Activated T-cell treated with anti-CD3 and anti-CD28 coated beads, Interleukin-2, amount 50 U/mL, for 48 hours (primary cell): Measurements from ENCODE around the gene KCNIP3.
"Not testable (repeated sequence)": the region's sequence is repeated elsewhere in the genome, so short reads cannot be mapped to it uniquely, and the experiment has no call there.

ENCODE experiments used
- DNase-seq, 2 experiments: peaks; one replicate each; pipeline ENCODE4 v3.0.0-alpha.2; 2020

The KCNIP3 gene

DNA sequence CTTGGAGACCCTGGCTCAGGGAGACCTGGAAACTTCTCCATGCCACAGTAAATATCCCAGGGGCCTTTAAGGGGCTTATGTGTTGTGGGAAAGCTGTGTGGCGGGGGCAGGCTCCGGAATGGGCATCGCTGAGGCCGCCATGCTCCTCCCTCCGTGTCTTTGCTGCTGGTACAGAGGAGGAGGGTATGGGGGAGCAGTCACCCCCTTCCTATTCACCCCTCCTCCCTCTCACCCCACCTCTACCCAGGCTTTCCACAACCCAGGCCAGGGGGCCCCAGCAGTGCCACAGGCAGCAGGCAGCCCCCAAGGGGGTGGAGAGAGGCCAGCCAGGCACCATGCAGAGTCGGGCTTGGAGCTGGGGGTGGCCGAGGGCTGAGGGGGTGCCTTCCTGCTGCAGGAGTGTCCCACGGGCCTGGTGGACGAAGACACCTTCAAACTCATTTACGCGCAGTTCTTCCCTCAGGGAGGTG, 77.3 kb downstream of the KCNIP3 start:
- no peak for DNase-seq

DNA sequence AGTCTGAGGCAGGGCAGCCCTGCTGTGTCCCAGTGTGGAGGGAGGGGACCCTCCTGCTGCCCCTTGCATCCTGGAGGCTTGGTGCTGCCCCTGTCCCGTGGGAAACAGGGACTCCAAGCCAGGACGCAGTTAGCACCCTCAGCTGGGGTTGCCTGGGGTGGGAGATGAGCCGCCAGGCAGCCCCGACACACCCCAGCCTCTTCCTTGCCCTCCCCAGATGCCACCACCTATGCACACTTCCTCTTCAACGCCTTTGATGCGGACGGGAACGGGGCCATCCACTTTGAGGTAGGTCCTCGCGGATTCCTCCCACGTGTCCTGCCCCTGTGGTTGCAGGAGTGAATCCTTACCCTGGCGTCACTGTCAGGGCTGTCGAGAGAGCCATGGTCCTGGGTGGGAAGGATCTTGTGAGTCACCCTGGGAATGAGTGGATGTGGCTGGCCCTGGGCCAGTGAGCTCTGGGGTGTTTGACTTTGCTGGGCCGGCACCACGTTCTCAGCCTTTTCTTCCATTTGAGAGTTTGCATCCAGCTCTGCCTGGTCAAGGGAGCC, 77.8 kb downstream of the KCNIP3 start:
- DNase-seq, result no peak

DNA sequence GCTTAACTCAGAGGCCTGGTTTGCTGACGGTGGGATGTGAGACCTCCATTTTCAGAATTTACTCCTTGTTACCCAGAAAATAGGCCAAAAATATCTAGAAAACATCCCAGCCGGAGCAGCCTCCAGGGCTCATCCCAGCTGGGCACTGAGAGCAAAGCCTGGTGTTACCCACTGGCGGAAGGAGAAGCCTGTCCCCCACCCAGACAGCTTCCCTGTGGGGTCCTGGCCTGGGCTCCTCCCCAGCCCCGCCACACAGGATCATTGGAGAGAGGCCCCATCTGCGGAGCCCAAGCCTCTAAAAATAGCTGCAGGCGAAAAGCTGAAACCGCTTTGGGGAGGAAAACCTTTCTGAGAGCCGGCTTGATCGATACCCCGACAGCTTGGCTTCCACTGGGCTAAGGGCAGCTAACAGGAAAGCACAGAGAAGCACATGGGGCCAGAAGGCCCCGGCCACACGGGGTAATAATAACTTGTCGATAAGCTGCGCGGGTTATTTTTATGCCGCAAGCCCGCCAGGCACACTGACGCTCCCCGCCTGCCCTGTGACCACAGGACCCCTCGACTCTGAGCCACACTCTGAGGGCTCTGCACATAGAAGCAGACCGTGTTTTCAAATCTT, 78.5 kb downstream of the KCNIP3 start:
- no peak for DNase-seq

DNA sequence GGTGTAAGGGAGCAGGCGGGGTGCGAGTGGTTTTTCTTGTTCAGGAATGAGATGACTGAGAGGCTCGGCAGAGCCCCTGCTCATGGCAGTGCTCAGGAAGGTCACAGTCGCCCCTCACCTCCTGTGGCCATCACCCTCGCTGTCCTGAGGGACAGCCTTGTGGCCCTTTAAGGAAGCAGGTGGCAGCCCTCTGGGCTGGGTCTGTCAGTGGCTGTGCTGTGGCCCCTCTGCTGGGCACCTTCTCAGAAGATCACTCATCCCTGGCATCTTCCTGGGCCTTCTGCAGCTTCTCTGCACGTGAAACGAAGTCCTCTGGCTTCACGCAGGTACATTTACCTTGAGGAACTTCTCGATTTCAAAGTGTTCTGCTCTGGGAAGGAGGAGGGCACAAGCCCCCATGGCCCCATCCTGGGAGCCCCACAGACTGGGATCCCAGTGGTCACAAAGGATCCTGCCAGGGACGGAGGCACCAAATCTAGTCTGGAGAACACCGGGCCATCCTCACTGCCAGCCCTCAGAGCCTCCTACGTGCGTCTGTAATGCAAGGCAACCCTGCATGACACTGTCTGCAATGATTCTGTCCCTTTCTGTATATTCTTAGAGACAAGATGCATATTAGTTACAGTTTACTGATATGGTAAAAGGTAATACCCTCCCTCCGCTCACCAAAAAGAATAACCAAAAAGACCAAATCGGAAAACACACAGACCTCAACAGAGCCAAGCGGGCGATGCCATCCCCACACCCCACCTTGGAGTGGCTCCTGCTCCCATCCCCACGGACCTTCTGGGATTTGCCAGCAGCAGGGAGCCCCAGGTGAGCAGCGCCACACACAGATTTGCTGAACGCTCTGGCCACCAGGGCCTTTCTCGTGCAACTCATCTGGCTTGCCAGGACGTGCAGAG, 79.4 kb downstream of the KCNIP3 start:
- DNase-seq, result no peak

DNA sequence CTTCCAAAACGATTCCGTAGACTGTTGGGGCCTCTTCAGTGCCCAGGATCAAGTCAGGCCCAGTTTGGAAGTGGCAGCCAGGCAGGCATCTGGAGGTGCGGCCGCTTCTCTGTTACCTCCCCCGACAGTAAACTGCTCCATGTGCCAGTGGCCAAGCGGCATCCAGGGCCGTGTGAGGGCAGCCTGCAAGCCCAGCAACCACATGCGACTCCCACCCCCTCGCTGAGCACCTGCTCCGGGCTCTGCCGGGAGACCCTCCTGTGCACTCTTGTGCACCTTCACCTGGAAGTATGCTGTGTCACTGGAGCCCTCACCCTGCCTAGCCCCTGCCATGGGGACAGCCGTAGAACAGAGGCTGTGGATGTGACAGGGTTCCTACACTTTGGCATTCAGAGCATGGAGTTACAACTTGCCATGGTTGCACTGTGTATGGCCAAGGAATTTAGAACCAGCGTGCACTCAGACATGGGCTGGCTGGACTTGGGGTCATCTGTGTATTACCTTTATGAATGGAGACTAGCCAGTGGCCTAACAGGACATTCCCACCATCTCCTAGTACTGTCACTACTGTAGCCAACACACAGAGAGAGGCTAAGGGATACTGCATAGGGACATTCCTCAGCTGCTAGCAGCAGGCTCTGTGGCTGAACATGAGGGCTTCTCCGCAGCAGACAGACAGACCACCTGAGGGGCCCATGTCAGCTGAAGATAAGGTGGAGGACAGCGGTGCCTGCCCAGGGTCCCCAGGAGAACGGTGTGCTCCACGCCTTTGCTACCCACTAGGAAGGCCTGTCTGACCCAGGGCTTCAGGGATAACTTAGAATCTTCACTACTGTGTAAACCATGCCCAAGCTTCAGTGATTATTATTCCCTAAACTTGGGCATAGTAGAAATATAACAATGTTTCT, 80.3 kb downstream of the KCNIP3 start:
- DNase-seq, result no peak

DNA sequence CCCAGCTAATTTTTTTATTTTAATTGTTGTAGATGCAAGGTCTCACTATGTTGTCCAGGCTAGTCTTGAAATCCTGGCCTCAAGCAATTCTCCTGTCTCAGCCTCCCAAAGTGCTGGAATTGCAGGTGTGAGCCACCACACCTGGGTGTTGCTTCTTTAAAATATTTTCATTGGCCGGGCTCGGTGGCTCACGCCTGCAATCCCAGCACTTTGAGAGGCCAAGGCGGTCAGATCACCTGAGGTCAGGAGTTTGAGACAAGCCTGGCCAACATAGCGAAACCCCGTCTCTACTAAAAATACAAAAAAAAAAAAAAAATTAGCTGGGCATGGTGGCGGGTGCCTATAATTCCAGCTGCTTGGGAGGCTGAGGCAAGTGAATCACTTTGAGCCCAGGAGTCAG, 81.1 kb downstream of the KCNIP3 start:
- not testable (repeated sequence) for DNase-seq

DNA sequence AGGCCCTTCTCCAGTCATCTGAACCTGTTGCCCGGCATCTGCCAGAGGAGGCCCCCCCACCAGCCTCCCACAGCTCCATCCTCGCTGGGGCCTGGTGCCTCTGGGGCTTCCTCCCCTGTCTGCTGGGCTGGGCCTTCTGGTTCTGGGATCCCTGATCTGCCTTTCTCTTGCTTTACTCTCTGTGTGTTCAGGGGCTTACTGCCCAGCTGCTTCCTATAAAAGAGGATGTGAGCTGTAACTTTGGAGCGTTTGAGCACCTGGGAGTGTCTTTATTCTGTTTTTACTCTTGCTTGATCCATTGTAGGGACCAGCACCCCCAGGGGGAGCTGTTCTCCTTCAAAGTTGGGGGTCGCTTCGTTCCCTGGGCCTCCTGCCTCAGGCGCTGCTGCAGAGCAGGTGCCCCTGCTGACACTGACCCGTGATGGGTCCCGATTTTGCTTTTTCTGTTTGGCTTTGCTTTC, 82.3 kb downstream of the KCNIP3 start:
- DNase-seq, result peak; percentile 26 to 30

DNA sequence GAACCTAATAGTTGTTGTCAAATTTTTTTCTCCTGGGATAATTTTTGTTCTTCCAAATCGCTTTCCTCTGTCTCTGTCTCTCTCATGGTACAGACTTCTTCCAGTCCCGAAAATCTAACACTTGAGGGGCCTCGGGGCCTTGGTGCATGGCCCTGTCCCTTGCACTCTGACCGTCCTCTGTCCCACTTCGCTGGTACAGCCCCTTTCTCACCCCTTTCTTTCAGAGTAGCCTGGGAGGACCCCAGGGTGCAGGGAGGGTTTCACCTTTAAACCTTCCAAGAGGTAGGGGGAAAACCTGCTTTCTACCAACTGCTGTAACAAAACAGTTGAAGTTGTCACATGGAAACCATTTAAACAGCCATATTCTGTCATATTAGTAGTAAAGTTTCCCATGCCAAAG, 83.1 kb downstream of the KCNIP3 start:
- DNase-seq, result no peak

DNA sequence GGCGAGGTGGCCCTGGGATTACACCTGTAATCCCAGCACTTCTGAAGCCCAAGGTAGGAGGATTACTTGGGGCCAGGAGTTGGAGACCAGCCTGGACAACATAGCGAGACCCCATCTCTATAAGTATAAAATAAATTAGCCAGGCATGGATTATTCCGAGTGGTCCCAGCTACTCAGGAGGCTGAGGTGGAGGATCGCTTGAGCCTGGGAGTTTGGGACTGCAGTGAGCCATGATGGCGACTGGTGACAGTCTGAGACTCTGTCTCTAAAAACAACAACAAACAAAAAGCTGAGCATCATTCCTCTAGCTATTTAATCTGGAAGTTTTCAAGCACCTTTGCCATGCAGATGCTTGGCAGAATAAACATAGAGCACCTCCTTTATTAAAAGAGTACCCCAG, 83.6 kb downstream of the KCNIP3 start:
- no peak for DNase-seq

DNA sequence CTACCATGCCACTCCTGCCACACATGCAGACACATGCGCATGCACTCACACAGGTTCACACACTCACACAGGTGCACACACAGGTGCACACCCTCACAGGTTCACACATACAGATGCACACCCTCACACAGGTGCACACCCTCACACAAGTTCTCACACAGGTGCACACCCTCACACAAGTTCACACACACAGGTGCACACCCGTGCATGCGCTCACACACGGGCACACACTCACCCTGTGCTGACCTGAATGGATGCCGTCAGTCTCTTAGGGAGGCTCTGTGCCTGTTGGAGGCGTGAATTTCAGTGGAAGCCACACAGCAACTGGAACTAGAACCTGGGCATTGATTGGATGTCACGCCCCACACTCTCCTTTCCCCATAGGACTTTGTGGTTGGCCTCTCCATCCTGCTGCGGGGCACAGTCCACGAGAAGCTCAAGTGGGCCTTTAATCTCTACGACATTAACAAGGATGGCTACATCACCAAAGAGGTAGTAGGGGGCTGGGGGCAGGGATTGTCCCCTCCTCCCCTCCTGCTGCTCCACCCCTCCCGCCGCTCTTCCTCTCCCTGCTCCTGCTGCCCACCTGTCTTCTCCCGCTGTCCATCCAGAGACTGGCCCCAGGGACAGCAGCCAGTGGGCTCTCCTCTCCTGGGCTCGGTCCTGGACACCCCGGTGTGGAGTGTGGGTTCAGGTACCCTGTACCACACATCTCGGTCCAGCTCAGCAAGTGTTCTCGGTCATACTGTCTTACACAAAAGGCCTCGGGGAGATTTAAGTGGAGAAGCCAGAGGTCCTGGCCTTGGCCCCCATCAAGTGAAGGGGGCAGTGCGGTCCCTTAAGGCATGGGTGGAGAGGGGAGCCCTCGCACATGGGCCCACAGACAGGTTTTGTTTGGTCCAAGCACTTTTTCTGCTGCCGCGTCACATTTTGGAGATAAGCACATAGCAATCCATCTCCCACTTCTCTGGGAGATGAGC, 84.4 kb downstream of the KCNIP3 start:
- DNase-seq, result no peak

DNA sequence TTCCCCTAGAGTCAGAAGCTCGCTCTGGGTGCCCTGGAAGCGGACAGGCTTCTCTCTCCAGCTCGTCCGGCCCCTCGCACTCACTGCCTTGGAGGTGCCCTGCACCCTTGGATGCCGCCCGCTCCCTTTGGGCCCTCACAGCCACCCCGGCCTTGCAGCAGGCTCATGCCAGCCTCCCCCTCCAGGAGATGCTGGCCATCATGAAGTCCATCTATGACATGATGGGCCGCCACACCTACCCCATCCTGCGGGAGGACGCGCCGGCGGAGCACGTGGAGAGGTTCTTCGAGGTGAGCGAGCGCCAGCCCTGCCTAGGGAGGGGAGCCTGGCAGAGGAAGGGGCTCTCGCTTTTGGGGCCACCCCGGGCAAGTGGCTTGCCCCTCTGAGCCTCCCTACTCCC, 85.0 kb downstream of the KCNIP3 start:
- no peak for DNase-seq

DNA sequence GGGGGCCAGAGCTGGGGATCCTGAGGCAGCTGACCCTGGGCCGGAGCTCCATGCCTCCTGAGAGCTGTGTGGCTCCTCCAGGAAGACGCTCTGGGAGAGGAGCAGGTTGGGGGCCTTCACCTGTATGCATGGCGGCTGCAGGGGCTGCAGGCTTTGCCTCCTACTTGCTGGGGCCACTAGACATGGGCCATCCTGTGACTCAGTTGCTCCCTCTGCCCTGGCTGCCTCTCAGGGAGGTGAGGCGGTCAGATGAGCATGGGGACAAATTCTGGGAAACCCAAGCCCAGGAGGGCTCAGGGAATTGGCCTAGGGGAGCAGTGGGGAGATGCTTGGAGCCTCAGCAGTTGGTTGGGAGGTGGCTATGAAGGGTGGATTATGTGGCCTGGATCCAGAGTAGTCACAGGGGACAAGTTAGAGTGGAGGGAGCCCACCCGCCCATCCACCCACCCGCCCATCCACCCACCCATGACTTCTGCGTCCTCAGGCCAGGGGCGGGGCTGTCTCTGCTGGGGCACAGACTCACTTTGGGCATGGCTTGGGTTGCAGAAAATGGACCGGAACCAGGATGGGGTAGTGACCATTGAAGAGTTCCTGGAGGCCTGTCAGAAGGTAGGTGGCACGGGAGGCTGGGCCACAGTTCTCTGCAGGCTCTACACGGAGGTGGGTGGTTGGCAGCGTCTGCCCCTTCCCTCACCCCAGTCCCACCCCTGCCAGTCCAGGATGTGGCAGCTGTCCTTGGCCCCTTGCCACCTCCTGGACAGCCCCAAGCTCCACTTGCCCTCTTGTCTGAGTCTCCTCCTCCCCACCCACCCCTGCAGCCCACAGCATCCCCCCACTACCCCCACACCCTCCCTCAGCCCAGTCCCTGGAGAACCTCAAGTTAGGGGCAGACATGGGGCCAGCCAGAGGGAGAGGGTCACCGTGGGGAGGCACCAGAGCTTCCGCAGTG, 85.8 kb downstream of the KCNIP3 start:
- DNase-seq, result peak in 1 of 2 experiments; percentile 1

DNA sequence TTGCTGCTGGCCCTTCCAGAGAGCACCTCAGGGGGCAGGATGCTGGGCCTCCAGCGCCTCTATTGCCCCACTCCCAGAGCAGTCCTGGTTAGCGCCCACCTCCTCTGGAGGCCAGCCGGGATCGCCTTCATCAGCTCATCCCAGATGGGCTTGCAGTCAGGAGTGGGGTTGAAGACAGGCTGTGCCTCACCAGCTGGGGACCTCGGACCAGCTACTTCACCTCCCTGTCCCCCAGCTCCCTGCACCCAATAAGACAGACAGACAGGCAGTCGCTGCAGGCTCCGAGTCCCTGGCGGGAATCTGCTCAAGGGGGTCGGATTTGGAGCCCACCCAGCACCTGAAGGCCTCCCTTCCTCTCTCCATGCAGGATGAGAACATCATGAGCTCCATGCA, 86.5 kb downstream of the KCNIP3 start:
- peak in 1 of 2 experiments; percentile 3 for DNase-seq

DNA sequence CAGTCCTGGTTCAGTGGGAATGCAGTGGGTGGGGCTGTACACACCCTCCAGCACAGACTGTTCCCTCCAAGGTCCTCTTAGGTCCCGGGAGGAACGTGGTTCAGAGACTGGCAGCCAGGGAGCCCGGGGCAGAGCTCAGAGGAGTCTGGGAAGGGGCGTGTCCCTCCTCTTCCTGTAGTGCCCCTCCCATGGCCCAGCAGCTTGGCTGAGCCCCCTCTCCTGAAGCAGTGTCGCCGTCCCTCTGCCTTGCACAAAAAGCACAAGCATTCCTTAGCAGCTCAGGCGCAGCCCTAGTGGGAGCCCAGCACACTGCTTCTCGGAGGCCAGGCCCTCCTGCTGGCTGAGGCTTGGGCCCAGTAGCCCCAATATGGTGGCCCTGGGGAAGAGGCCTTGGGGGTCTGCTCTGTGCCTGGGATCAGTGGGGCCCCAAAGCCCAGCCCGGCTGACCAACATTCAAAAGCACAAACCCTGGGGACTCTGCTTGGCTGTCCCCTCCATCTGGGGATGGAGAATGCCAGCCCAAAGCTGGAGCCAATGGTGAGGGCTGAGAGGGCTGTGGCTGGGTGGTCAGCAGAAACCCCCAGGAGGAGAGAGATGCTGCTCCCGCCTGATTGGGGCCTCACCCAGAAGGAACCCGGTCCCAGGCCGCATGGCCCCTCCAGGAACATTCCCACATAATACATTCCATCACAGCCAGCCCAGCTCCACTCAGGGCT, 87.9 kb downstream of the KCNIP3 start:
- peak in 1 of 2 experiments; percentile 0 for DNase-seq

DNA sequence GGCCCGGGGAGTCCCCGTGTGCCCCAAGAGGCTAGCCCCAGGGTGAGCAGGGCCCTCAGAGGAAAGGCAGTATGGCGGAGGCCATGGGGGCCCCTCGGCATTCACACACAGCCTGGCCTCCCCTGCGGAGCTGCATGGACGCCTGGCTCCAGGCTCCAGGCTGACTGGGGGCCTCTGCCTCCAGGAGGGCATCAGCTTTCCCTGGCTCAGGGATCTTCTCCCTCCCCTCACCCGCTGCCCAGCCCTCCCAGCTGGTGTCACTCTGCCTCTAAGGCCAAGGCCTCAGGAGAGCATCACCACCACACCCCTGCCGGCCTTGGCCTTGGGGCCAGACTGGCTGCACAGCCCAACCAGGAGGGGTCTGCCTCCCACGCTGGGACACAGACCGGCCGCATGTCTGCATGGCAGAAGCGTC, 88.4 kb downstream of the KCNIP3 start:
- peak in 1 of 2 experiments; percentile 1 for DNase-seq

DNA sequence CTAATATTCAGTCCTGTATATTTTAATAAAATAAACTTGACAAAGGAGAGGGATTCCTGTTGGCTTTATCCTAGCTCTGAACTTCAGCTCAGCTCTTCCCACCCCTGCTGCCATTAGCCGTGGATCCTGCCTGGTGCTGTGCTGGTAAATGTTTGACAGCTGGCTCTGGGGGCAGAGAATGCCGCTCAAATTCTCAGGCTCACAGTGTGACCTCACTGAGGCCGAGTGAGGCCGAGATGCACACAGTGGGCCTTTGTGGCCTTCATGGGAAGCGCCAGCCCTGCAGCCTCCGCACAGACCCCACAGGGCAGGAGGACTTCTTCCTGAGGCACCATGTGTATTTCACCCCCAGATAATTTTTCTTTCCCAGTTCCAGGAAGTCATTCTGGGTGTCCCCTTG, 88.9 kb downstream of the KCNIP3 start:
- peak in 1 of 2 experiments; percentile 2 for DNase-seq

DNA sequence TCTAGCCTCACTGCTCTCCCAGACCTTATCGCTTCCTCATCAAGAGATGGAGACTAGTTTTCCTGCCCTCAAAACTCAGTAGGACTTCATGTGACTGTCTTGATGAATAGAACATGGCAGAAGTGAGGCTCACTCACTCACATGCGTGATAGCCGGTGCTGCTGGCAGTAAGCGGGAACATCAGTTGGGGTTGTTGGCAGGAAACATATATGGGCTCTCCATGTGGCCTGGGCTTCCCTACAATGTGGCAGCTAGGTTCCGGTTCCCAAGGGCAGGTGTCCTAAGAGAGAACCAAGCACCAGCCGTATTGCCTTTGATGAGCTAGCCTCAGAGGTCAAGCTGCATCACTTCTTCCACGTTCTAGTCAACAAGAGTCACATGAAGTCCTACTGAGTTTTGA, 90.2 kb downstream of the KCNIP3 start:
- DNase-seq, result peak in 1 of 2 experiments; percentile 13

DNA sequence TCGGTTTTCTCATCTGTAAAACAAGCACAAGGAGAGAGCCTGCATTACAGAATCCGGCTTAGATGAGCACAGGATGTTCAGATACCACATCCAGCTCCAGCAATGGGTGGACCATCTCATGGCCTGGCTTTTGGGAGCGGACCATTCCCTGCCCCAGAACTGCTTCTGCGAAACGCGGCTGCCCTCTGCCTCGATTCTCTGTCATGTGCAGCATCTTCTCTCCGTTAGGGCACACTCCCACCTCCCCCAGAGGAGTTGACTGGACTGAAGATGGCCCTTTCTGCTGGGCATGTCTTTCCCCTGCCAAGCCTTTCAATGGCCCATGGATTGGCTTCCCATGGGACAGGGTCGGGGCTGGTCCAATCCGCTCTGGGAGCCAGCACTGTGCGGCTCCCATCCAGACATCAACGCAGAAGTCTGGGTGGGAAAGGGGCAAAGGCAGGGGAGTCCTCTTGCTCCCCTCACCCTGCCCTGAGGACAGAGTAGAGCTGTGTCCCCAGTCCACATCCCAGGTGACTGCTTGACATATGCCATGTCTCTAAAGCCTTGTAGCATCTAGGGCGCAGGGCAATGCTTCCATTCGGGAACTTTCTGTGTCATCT, 91.0 kb downstream of the KCNIP3 start:
- peak in 1 of 2 experiments; percentile 11 for DNase-seq

DNA sequence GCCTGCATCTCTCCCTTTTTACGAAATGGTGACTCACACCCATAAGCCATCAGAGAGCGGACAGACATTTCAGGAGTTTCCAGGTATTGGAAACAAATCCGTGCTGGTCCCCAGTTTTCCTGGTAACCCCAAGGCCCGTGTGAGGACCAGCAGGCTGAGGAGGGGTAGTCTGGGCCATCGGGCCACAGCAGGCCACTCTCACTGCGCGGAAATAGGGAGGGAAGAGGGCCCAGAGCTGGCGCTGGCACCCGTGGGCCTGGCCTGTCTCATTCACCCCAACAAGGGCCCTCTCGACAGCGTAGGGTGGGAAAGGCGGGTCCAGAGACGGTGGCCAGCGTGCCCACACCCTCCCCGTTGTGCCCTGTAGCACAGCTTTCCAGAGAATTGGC, 91.7 kb downstream of the KCNIP3 start:
- DNase-seq, result no peak
